GM04504 (cell line): ENCODE results near the gene PCBD1.
"Not testable (repeated sequence)": the region's sequence is repeated elsewhere in the genome, so short reads cannot be mapped to it uniquely, and the experiment has no call there.

Source experiments
- DNase-seq: peaks from one replicate; pipeline ENCODE4 v3.0.0-alpha.2; 2012; ENCODE audit warnings: low read depth

Gene PCBD1

DNA sequence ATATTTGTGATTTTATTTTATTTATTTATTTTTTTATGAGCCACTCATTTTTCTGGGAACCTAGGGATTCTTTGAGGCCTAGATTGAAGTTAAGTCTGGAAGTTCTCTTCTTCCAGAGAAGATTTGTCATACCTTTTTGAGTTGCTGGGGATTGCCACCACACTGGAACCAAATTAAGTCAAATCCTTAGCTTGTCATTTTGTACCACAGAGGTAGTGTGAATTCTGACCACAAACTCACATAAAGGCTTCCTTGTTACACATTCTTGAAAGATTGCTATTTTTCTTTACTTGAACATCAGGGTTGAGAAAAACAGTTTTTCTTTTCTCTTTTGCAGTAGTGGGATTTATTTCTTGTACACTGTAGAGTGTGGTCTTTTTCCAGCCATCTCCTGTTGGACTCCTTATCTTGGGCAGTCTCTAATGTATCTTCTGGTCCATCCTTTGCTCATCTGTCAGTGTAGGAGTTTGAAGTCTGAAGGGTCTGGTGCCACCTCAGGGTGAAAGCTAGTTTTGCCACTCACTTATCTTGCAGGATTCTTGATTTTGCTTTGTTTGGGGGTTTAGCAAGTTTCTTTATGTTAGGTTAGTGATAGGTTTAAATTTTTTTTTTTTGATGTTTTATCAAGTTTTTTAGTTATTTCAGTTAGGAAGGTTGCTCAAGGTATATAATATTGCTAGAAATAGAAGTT, 24.8 kb downstream of the PCBD1 start:
- no peak for DNase-seq

DNA sequence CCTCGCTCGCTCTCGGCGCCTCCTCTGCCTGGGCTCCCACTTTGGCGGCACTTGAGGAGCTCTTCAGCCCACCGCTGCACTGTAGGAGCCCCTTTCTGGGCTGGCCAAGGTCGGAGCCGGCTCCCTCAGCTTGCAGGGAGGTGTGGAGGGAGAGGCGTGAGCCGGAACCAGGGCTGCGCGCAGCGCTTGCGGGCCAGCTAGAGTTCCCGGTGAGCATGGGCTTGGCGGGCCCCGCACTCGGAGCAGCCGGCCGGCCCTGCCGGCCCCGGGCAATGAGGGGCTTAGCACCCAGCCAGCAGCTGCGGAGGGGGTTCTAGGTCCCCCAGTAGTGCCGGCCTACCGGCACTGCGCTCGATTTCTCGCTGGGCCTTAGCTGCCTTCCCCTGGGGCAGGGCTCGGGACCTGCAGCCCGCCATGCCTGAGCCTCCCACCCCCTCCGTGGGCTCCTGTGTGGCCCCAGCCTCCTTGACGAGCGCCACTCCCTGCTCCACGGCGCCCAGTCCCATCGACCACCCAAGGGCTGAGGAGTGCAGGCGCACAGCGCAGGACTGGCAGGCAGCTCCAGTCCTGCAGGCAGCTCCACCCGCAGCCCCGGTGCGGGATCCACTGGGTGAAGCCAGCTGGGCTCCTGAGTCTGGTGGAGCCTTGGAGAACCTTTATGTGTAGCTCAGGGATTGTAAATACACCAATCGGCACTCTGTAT, 26.7 kb downstream of the PCBD1 start:
- DNase-seq, result not testable (repeated sequence)

DNA sequence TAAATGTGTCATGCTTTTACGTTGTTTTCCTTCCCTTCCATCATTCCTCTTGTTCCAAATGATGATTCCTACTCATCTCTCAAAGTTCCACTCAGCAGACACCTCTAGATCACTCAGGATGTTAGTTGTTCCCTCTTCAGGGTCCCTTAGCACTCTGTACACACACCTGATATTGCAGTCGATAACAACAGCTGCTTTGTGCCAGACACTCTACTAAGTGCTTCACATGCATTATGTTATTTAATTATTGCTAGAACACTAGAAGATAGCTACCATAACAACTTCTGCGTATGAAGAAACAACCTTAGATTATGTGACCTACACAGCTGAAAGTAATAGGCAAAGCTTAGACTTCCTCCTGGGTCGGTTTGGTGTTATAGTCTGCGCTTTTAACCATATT, 29.6 kb downstream of the PCBD1 start:
- DNase-seq, result no peak

- no peak for DNase-seq
These were observed 31.9 kb downstream of the PCBD1 start for GRCh38 chr10:70856454-70856853.

GRCh38 chr10:70853457-70853856, 34.9 kb downstream of the PCBD1 start:
- DNase-seq, result no peak

- DNase-seq, result no peak
These were observed 35.3 kb downstream of the PCBD1 start for GRCh38 chr10:70853038-70853437.

- DNase-seq, result no peak
These were observed 36.5 kb downstream of the PCBD1 start for GRCh38 chr10:70851597-70852475.

- no peak for DNase-seq
These were observed 38.3 kb downstream of the PCBD1 start for GRCh38 chr10:70850097-70850496.

- peak; percentile 46 for DNase-seq
These were observed 38.8 kb downstream of the PCBD1 start for GRCh38 chr10:70849582-70850016.

DNA sequence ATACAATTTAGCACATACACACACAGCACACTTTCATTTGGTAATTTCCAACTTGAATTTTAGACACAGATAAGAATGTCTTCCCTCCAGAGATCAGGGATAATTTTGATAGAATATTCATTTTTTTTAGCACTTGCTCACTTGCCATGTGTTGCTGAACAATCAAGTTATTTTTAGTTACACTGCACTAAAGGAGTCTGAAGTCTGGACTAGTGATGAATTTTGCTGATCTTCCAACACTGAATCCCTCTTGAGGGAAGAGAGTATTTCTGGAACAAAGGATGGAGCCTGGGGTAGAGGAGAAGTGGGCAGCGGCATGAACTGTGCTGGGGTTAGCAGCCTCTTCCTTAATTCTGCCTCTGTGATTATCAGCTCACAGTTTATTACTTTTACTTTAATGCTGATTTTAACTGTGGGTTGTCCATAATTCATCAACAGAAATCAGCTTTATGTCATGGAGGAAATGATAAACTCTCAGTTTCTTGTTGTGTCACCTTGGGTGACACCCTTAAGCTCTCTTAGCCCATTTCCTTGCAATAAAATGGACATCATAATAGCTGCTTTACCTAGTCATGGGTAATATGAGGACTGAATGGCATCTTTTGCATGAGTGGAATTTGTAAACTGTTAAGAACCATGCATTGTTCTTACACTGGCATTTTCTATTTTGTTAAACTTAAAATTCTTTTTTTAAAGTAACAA, 40.6 kb downstream of the PCBD1 start:
- DNase-seq, result no peak

DNA sequence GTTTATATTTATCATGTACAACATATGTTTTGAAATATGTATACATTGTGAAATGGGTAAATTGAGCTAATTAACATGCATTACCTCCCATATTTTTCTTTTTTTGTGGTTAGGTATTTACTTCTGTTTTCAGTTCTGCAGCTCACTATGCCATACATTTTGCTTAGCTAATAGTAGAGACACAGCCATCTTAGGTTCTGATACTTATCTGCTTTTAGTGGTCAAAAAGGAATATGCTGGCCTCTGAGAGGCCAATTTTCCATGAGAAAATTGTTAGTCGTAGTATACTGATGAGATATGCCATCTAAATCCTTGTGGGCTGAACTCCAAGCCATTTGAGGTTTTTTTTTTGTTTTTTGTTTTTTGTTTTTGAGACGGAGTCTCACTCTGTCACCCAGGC, 41.6 kb downstream of the PCBD1 start:
- no peak for DNase-seq

DNA sequence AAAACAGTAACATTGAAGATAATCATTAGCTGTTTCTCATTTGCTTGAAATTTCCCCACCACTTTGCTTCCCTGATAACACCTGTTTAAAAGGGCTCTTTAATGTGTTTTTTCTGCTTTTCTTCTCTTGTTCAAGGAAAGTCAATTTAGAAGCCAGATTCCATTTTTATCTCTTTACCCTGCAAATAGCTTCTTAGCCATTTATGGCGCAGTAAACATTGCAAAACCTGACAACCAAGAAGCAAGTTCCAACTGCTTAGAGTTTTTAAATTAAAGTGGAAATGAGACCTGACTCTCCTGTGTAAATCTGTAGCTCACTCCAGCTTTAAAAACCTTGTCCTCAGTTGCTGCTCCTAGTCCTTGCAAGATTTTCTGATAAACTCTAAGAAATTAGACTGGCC, 42.5 kb downstream of the PCBD1 start:
- DNase-seq, result no peak

GRCh38 chr10:70845256-70845655, 43.1 kb downstream of the PCBD1 start:
- DNase-seq, result no peak

DNA sequence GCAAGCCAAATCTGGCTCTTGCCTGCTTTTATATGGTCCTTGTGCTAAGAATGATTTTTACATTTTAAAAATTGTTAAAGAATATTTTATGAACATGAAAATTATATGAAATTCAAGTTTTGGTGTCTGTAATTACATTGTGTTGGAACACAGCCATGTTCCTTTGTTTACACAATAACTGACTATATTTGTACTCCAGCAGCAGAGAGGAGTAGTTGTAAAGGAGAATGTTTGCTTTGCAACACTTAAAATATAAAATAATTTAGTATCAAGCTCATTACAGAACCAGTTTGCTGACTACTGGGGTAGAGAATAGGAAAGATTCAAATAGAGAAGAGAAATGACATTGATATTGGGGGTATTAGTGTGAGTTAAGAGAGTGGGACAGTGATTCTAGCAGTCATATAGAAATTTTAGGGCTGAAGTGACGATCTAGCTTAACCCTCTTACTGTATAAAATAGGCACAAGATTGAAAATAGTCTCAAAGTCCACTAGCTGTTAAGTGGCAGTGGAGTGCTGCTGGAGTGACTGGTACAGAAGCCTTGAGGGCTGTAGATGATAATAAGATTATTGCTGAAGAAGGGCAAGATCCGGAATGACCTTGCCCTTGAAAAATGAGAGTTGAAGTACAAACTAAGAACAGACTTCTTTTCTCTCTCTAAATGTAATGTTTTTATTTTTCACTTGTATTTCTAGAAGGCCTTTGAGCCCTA, 44.4 kb downstream of the PCBD1 start:
- no peak for DNase-seq

DNA sequence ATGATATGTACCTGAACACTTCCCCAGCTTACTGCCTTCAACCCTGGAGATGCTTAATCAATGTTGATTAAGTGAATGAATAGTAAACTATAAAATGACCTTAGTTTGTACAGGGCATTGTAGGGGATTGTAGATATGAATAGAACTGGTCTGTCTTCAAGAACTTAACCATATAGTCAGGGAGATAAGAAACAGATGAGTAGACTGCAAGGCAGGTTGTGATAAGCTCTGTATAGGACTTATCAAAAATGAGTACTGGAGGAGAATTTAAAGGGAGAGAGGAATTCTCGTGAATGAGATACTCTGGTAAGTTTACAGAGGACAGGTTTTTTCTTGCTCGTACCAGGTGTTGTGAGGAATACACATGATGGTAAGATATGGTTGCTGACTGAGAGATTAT, 45.0 kb downstream of the PCBD1 start:
- DNase-seq, result no peak

- DNase-seq, result no peak
These were observed 47.5 kb downstream of the PCBD1 start for GRCh38 chr10:70840836-70841235.

DNA sequence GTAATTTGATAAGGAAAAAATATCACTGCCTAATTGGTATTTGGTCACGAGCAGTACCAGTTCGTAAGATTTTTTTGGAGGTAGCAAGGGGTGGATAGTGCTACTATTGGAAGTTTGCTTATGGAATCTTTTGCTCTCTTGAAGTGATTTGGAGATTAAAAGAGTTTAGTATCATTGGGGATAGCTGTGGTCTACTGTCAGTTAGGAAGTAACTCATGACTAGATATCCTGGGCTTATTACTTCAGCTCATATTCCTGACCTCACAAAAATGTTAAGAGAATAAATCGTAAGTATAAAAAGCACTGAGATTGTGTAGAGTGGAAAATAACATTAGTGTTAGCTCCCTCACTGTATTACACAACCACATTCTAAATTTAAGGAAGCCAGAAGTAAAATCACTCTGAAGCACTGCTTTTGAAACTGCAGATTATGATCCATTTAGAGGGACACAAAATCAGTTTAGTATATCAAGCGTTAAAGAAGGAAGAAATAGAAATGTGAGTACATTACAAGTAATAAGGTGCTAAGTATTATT, 50.0 kb downstream of the PCBD1 start:
- no peak for DNase-seq

- no peak for DNase-seq
These were observed 50.7 kb downstream of the PCBD1 start for GRCh38 chr10:70837660-70838059.

- no peak for DNase-seq
These were observed 52.0 kb downstream of the PCBD1 start for GRCh38 chr10:70836319-70836718.

GRCh38 chr10:70834441-70835151, 53.8 kb downstream of the PCBD1 start:
- no peak for DNase-seq

DNA sequence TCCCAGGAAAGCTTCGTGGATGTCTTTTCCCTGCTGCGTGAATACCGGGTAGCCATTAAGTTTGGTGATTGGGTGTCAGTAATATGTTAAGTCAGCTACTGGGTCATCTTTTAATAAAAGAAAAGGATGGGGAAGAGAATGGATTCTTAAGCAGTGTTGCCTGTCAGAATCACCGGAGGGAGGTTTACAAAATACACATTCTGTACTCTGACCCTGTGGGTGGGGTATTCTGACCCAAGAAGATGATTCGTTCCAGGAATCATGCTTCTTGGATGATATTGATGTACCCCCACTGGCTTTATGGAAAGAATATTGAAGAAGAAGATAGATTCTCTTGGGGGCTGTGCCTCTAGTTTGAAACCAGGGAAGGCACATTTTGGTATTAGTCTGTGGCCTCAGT, 54.3 kb downstream of the PCBD1 start:
- no peak for DNase-seq
